ENCODE data around the gene GRAMD2B.

GRAMD2B gene

GRCh38 chr5:126480824-126481223 is 57.6 kb downstream of the GRAMD2B start:
- no peak for DNase-seq (ENCODE audit: low read depth in 2 of 2)

- no peak for DNase-seq (ENCODE audit: low read depth in 2 of 2)
Measured at GRCh38 chr5:126481243-126481642, 58.0 kb downstream of the GRAMD2B start.

GRCh38 chr5:126482591-126482990 is 59.4 kb downstream of the GRAMD2B start:
- DNase-seq (ENCODE audit: low read depth in 2 of 2): no peak

GRCh38 chr5:126483156-126483555 is 59.9 kb downstream of the GRAMD2B start:
- DNase-seq (ENCODE audit: low read depth in 2 of 2): no peak

GRCh38 chr5:126484253-126484652 is 61.0 kb downstream of the GRAMD2B start:
- DNase-seq (ENCODE audit: low read depth in 2 of 2): no peak

- DNase-seq (ENCODE audit: low read depth in 2 of 2): no peak
Measured at GRCh38 chr5:126486332-126486731, 63.1 kb downstream of the GRAMD2B start.

- no peak for DNase-seq (ENCODE audit: low read depth in 2 of 2)
Measured at GRCh38 chr5:126487596-126487995, 64.4 kb downstream of the GRAMD2B start.

- DNase-seq (ENCODE audit: low read depth in 2 of 2): no peak
Measured at GRCh38 chr5:126488443-126489065, 65.3 kb downstream of the GRAMD2B start.

GRCh38 chr5:126490167-126490940 is 67.1 kb downstream of the GRAMD2B start:
- no peak for DNase-seq (ENCODE audit: low read depth in 2 of 2)

- DNase-seq (ENCODE audit: low read depth in 2 of 2): no peak
Measured at GRCh38 chr5:126492939-126493338, 69.7 kb downstream of the GRAMD2B start.

GRCh38 chr5:126494393-126494792 is 71.2 kb downstream of the GRAMD2B start:
- DNase-seq (ENCODE audit: low read depth in 2 of 2): no peak

- no peak for DNase-seq (ENCODE audit: low read depth in 2 of 2)
Measured at GRCh38 chr5:126497506-126497905, 74.3 kb downstream of the GRAMD2B start.

GRCh38 chr5:126499278-126499677 is 76.1 kb downstream of the GRAMD2B start:
- no peak for DNase-seq (ENCODE audit: low read depth in 2 of 2)

GRCh38 chr5:126499853-126500342 is 76.7 kb downstream of the GRAMD2B start:
- DNase-seq (ENCODE audit: low read depth in 2 of 2): no peak

- no peak for DNase-seq (ENCODE audit: low read depth in 2 of 2)
Measured at GRCh38 chr5:126501448-126501847, 78.2 kb downstream of the GRAMD2B start.

GRCh38 chr5:126503602-126504104 is 80.4 kb downstream of the GRAMD2B start:
- no peak for DNase-seq (ENCODE audit: low read depth in 2 of 2)

GRCh38 chr5:126506079-126506478 is 82.9 kb downstream of the GRAMD2B start:
- DNase-seq (ENCODE audit: low read depth in 2 of 2): no peak

GRCh38 chr5:126508251-126508961 is 85.2 kb downstream of the GRAMD2B start:
- DNase-seq (ENCODE audit: low read depth in 2 of 2): no peak

- DNase-seq (ENCODE audit: low read depth in 2 of 2): no peak
Measured at GRCh38 chr5:126508962-126509279, 85.7 kb downstream of the GRAMD2B start.

- DNase-seq (ENCODE audit: low read depth in 2 of 2): no peak
Measured at GRCh38 chr5:126509339-126509738, 86.1 kb downstream of the GRAMD2B start.

- DNase-seq (ENCODE audit: low read depth in 2 of 2): no peak
Measured at GRCh38 chr5:126511961-126512360, 88.8 kb downstream of the GRAMD2B start.

- DNase-seq (ENCODE audit: low read depth in 2 of 2): no peak
Measured at GRCh38 chr5:126512451-126512850, 89.2 kb downstream of the GRAMD2B start.

- no peak for DNase-seq (ENCODE audit: low read depth in 2 of 2)
Measured at GRCh38 chr5:126513302-126513701, 90.1 kb downstream of the GRAMD2B start.

Measured in activated CD8-positive, alpha-beta memory T cell treated with anti-CD3 and anti-CD28 coated beads for 4 hours (primary cell).